ENCODE measurements around the gene RAPGEF1.
A peak's percentile ranks its signal among the peaks of the same experiment; 100 is the strongest.

GRCh38 chr9:131739959-131740648 lies at the start of gene RAPGEF1:
- TF ChIP-seq CTCF (conservative IDR thresholded peaks at IDR 0.05; ENCODE audit: low read depth, low read length) (peak; percentile 73), EZH2 (IDR thresholded peaks at IDR 0.05; ENCODE audit: borderline replicate concordance, low read depth, low read length, poor library complexity, severe bottlenecking) (no peak)

Data from A673 (cell line).